ENCODE measurements around the gene RTN1.

DNA sequence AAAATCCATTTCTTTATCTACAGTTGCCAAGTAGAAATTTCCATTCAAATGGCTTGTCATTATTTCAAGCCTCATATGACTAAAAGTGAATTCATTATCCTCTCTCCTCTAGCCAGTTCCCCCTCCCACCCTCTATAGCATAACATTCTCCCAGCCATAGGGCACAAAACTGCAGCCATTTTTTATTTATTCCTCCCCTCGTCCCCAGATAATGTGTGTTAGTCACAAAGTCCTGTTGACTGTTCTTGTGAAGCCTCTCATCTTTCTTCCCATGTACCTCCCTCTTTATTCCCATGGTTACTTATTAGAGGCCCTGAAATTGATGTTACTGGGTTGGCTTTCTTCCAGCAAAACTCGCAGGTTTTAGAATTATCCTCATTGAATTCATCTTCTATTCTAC, 13.2 kb downstream of the RTN1 start:
- TF ChIP-seq, protein P1, sequence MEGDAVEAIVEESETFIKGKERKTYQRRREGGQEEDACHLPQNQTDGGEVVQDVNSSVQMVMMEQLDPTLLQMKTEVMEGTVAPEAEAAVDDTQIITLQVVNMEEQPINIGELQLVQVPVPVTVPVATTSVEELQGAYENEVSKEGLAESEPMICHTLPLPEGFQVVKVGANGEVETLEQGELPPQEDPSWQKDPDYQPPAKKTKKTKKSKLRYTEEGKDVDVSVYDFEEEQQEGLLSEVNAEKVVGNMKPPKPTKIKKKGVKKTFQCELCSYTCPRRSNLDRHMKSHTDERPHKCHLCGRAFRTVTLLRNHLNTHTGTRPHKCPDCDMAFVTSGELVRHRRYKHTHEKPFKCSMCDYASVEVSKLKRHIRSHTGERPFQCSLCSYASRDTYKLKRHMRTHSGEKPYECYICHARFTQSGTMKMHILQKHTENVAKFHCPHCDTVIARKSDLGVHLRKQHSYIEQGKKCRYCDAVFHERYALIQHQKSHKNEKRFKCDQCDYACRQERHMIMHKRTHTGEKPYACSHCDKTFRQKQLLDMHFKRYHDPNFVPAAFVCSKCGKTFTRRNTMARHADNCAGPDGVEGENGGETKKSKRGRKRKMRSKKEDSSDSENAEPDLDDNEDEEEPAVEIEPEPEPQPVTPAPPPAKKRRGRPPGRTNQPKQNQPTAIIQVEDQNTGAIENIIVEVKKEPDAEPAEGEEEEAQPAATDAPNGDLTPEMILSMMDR (IDR thresholded peaks at IDR 0.05), result no peak
- TF ChIP-seq POLR2A (IDR thresholded peaks at IDR 0.05) (no peak), POLR2AphosphoS5 (IDR thresholded peaks at IDR 0.05) (no peak), EP300 (IDR thresholded peaks at IDR 0.05) (no peak)

Data from upper lobe of left lung (tissue), 4 donors.